ENCODE measurements around the gene PLEKHG7. TPM values are rescaled to one million over a fixed set of nuclear protein-coding genes. Genes with fewer than 3 reads are reported as not detected.

PLEKHG7 gene
- total RNA-seq, 1 experiment from 2014 or later = not detected

- Histone ChIP-seq H2AFZ (ENCODE audit: low read depth, low read length, poor library complexity, severe bottlenecking) (no peak overlapping the region), H3K4me3 (replicated peaks in 1 of 2; ENCODE audit: low read depth in 1 of 2, low read length in 2 of 2) (no peak overlapping the region), H3K4me2 (ENCODE audit: low read length) (no peak overlapping the region), H3K27ac (ENCODE audit: low read depth, low read length) (no peak overlapping the region), H3K9me2 (ENCODE audit: insufficient read depth) (no peaks in the 10 kb centered on the region), H4K20me1 (ENCODE audit: insufficient read depth) (no peaks in the 10 kb centered on the region), H3K36me3 (ENCODE audit: control insufficient read depth in 1 of 2, insufficient read depth in 2 of 2, low read length in 2 of 2) (no peaks in the 10 kb centered on the region), H3K4me1 (ENCODE audit: control insufficient read depth in 1 of 2, insufficient read depth in 2 of 2, low read length in 2 of 2) (peaks cover 4 to 20% of the 10 kb centered on the region in 2 experiments; a peak in 3 of 4 replicates), H3K9me3 (ENCODE audit: control insufficient read depth in 1 of 2, insufficient read depth in 1 of 2, low read depth in 1 of 2, low read length in 2 of 2) (no peaks in the 10 kb centered on the region), H3K9ac (ENCODE audit: low read length) (no peak overlapping the region), H3K27me3 (ENCODE audit: insufficient read depth, low read length) (no peaks in the 10 kb centered on the region), H3K79me2 (ENCODE audit: insufficient read depth, low read length) (no peaks in the 10 kb centered on the region)
- intact Hi-C loops (cut with micrococcal nuclease) = no loop called here
- ChIA-PET POLR2A (no interaction called here), CTCF (no interaction called here), RAD21 (ENCODE audit: low non-redundant PET in 1 of 2, low total read pairs in 2 of 2, uncharacterized antibody in 2 of 2, unreplicated experiment in 2 of 2) (no interaction called here)
- DNase-seq (ENCODE audit: low read depth, low spot score) = no peak
- BruUV-seq (replicated peaks) = no TSS peak
- TF ChIP-seq REST (IDR thresholded peaks at IDR 0.05; ENCODE audit: low read depth) = no peak
- no peak for TF ChIP-seq ELF1 (IDR thresholded peaks at IDR 0.05; ENCODE audit: borderline replicate concordance, low read depth)
- no peak for TF ChIP-seq SRF (IDR thresholded peaks at IDR 0.05; ENCODE audit: low read depth)
- TF ChIP-seq ZNF274 (IDR thresholded peaks at IDR 0.05; ENCODE audit: low read depth, low read length) = no peak
- TF ChIP-seq CTCF (IDR thresholded peaks at IDR 0.05 in 2 of 3, conservative IDR thresholded peaks at IDR 0.05 in 1 of 3; ENCODE audit: borderline replicate concordance in 1 of 3, insufficient read depth in 1 of 3, low read depth in 2 of 3, low read length in 2 of 3) = no peak
- TF ChIP-seq POLR2A (IDR thresholded peaks at IDR 0.05; ENCODE audit: borderline replicate concordance, extremely low read depth, insufficient read depth, insufficient read length) = no peak
- TF ChIP-seq ZFX (IDR thresholded peaks at IDR 0.05) = no peak
- no peak for TF ChIP-seq JUND (IDR thresholded peaks at IDR 0.05)
- TF ChIP-seq POLR2AphosphoS5 (IDR thresholded peaks at IDR 0.05; ENCODE audit: low read depth, low read length) = no peak
- no peak for TF ChIP-seq EZH2phosphoT487 (IDR thresholded peaks at IDR 0.05; ENCODE audit: borderline replicate concordance)
- no peak for ATAC-seq
Measured at GRCh38 chr12:92743026-92743425, 40.2 kb downstream of the PLEKHG7 start.

Data from HCT116 (cell line).